HepG2 (cell line): ENCODE results near the gene NEURL2. TPM values are rescaled to one million over a fixed set of nuclear protein-coding genes. Genes with fewer than 3 reads are reported as not detected.

Source experiments
- ARNT2 ChIP-seq: sonication (generic); formaldehyde crosslinking; IDR thresholded peaks from 2 replicates; pipeline ENCODE4 v1.8.0; 2022; ENCODE audit warnings: mild to moderate bottlenecking, low read depth, missing genetic modification reagents, moderate library complexity
- GABPA ChIP-seq, 2 experiments: IDR thresholded peaks; 2 replicates each; pipeline ENCODE4 v1.6.1; 2011 to 2016; ENCODE audit warnings: low read depth in 2 of 2, low read length in 1 of 2, missing biosample characterization in 1 of 2, missing genetic modification characterization in 1 of 2
- GATA4 ChIP-seq: sonication (generic); IDR thresholded peaks from 2 replicates; pipeline ENCODE4 v1.6.1; 2016; ENCODE audit warnings: antibody characterized with exemption, low read depth, borderline replicate concordance
- KDM2A ChIP-seq: sonication (generic); formaldehyde crosslinking; IDR thresholded peaks from 2 replicates; pipeline ENCODE4 v1.4.0; 2020; ENCODE audit warnings: low read depth, missing genetic modification reagents, borderline replicate concordance
- MYPOP ChIP-seq: sonication (generic); formaldehyde crosslinking; IDR thresholded peaks from 2 replicates; pipeline ENCODE4 v1.8.1; 2023; ENCODE audit warnings: mild to moderate bottlenecking, moderate library complexity, missing genetic modification reagents
- NKX3-1 ChIP-seq: sonication (generic); formaldehyde crosslinking; IDR thresholded peaks from 2 replicates; pipeline ENCODE4 v1.5.0; 2020; ENCODE audit warnings: missing genetic modification reagents
- NR0B2 ChIP-seq: sonication (generic); formaldehyde crosslinking; IDR thresholded peaks from 2 replicates; pipeline ENCODE4 v1.4.0; 2020; ENCODE audit warnings: mild to moderate bottlenecking, missing genetic modification reagents
- SP4 ChIP-seq: sonication (generic); formaldehyde crosslinking; IDR thresholded peaks from 2 replicates; pipeline ENCODE4 v1.8.1; 2023; ENCODE audit warnings: mild to moderate bottlenecking, missing genetic modification reagents
- STAT6 ChIP-seq: sonication (generic); formaldehyde crosslinking; IDR thresholded peaks from 2 replicates; pipeline ENCODE4 v1.4.0; 2020; ENCODE audit warnings: missing genetic modification reagents, mild to moderate bottlenecking, borderline replicate concordance
- YY1 ChIP-seq: IDR thresholded peaks from 2 replicates; pipeline ENCODE4 v1.6.1; 2011; ENCODE audit warnings: low read length, low read depth, moderate library complexity, mild to moderate bottlenecking; ENCODE audit not compliant: insufficient read depth, insufficient replicate concordance
- ZBTB46 ChIP-seq: sonication (generic); formaldehyde crosslinking; IDR thresholded peaks from 2 replicates; pipeline ENCODE4 v1.4.0; 2020; ENCODE audit warnings: mild to moderate bottlenecking, missing genetic modification reagents, borderline replicate concordance
- ZC3H13 ChIP-seq: sonication (generic); formaldehyde crosslinking; IDR thresholded peaks from 2 replicates; pipeline ENCODE4 v1.8.1; 2023; ENCODE audit warnings: mild to moderate bottlenecking, missing genetic modification reagents, moderate library complexity
- ZFX ChIP-seq: sonication (generic); formaldehyde crosslinking; IDR thresholded peaks from 2 replicates; pipeline ENCODE4 v1.4.0; 2020; ENCODE audit warnings: mild to moderate bottlenecking, low read depth, missing genetic modification reagents, moderate library complexity
- ZNF180 ChIP-seq: sonication (generic); formaldehyde crosslinking; IDR thresholded peaks from 2 replicates; pipeline ENCODE4 v1.4.0; 2020; ENCODE audit warnings: low read depth, missing genetic modification reagents, borderline replicate concordance
- ZNF431 ChIP-seq: sonication (generic); formaldehyde crosslinking; IDR thresholded peaks from 2 replicates; pipeline ENCODE4 v1.9.0; 2022; ENCODE audit warnings: missing genetic modification reagents, low read depth, mild to moderate bottlenecking, borderline replicate concordance
- ZNF460 ChIP-seq: sonication (generic); formaldehyde crosslinking; IDR thresholded peaks from 2 replicates; pipeline ENCODE4 v1.5.1; 2020; ENCODE audit warnings: missing genetic modification reagents, mild to moderate bottlenecking, borderline replicate concordance
- ZNF484 ChIP-seq: sonication (generic); formaldehyde crosslinking; IDR thresholded peaks from 2 replicates; pipeline ENCODE4 v1.5.1; 2020; ENCODE audit warnings: mild to moderate bottlenecking, low read depth, missing genetic modification reagents, borderline replicate concordance
- ZNF501 ChIP-seq: sonication (generic); formaldehyde crosslinking; IDR thresholded peaks from 2 replicates; pipeline ENCODE4 v1.5.1; 2020; ENCODE audit warnings: mild to moderate bottlenecking, moderate library complexity, missing genetic modification reagents
- ZNF761 ChIP-seq: sonication (generic); formaldehyde crosslinking; conservative IDR thresholded peaks from 2 replicates; pipeline ENCODE4 v1.4.0; 2020; ENCODE audit warnings: mild to moderate bottlenecking, missing genetic modification reagents
- ZNF772 ChIP-seq: sonication (generic); formaldehyde crosslinking; IDR thresholded peaks from 2 replicates; pipeline ENCODE4 v1.5.0; 2020; ENCODE audit warnings: mild to moderate bottlenecking, missing genetic modification reagents
- ZNF883 ChIP-seq: sonication (generic); formaldehyde crosslinking; IDR thresholded peaks from 2 replicates; pipeline ENCODE4 v1.5.1; 2020; ENCODE audit warnings: mild to moderate bottlenecking, missing genetic modification reagents; ENCODE audit errors: not compliant biosample characterization
- ZSCAN30 ChIP-seq: sonication (generic); formaldehyde crosslinking; IDR thresholded peaks from 2 replicates; pipeline ENCODE4 v1.5.0; 2020; ENCODE audit warnings: mild to moderate bottlenecking, missing genetic modification reagents
- polyA plus RNA-seq, 8 experiments: library from polyadenylated mRNA; depleted of rRNA in 3 of 8; stranded (reverse) in 7 of 8; unstranded in 1 of 8; fragments of >200 nt; fragmentation: Illumina TruSeq in 4 of 8; extraction: Trizol in 4 of 8; gene quantifications; 2 replicates each; pipeline versions ENCODE4 v1.2.1 to v1.2.3, GENCODE V29; 2011 to 2016; ENCODE audit warnings: low read depth in 4 of 8, missing spikeins in 1 of 8, mixed read lengths in 1 of 8; ENCODE audit not compliant: insufficient read depth in 1 of 8
- total RNA-seq, 5 experiments: library from RNA; depleted of rRNA; stranded (reverse); fragments of >200 nt; fragmentation: Illumina TruSeq; extraction: Trizol; gene quantifications; 2 replicates each; pipeline ENCODE4 v1.2.3, GENCODE V29; 2016; ENCODE audit warnings: low read depth in 1 of 5

The NEURL2 gene
- total and polyA plus RNA-seq, 2 of the 13 experiments (the other 11 are each of a cell fraction or from before 2014, with no cell fraction given), result 7.2 to 9.7 TPM

GRCh38 chr20:45880988-45881788 is 9.8 kb downstream of the NEURL2 start, which contains the start of gene ZSWIM1 (continued):
- peak; percentile 96 for TF ChIP-seq YY1
- TF ChIP-seq ZNF761, result peak; percentile 91; the same call in 1 of the 2 replicates
- peak; percentile 90 for TF ChIP-seq ZNF883 (CRISPR knock-in tag)
- no peak for TF ChIP-seq NKX3-1 (CRISPR knock-in tag)
- no peak for TF ChIP-seq ZNF180
- TF ChIP-seq NR0B2 (CRISPR knock-in tag), result peak; percentile 64; the same call in 1 of the 2 replicates
- peak; percentile 94 for TF ChIP-seq KDM2A (CRISPR knock-in tag)
- no peak; the same call in 1 of the 2 replicates for TF ChIP-seq ZNF484
- TF ChIP-seq ZNF772, result no peak; the same call in 1 of the 2 replicates
- peak; percentile 91 for TF ChIP-seq ZC3H13 (CRISPR knock-in tag)
- TF ChIP-seq SP4, result peak; percentile 84; the same call in 1 of the 2 replicates
- TF ChIP-seq ZNF431 (CRISPR knock-in tag), result no peak
- peak; percentile 86 for TF ChIP-seq ZFX (CRISPR knock-in tag)
- TF ChIP-seq GABPA (IDR thresholded peaks at IDR 0.05; ENCODE audit: low read depth, low read length), result no peak
- no peak for TF ChIP-seq GABPA (CRISPR knock-in tag; IDR thresholded peaks at IDR 0.05; ENCODE audit: low read depth)
- TF ChIP-seq ZSCAN30 (CRISPR knock-in tag), result no peak
- no peak for TF ChIP-seq MYPOP (CRISPR knock-in tag)
- peak; percentile 48; the same call in 1 of the 2 replicates for TF ChIP-seq ARNT2 (CRISPR knock-in tag)
- peak; percentile 75; the same call in 1 of the 2 replicates for TF ChIP-seq GATA4
- TF ChIP-seq ZNF501 (CRISPR knock-in tag), result peak; percentile 97
- no peak for TF ChIP-seq ZBTB46
- 0 out of 2 replicates have a peak, but pooled peaks have one; percentile 41 for TF ChIP-seq STAT6
- TF ChIP-seq ZNF460, result no peak
